ENCODE data around the gene PDE5A.

GRCh38 chr4:119532319-119532718, 96.3 kb downstream of the PDE5A start:
- no peak for TF ChIP-seq REST (IDR thresholded peaks at IDR 0.05; ENCODE audit: borderline replicate concordance)
- no peak for TF ChIP-seq EZH2 (IDR thresholded peaks at IDR 0.05; ENCODE audit: borderline replicate concordance, insufficient read depth, low read length, poor library complexity, severe bottlenecking)
- TF ChIP-seq CTCF (IDR thresholded peaks at IDR 0.05; ENCODE audit: poor library complexity, severe bottlenecking), result no peak
- no peak for TF ChIP-seq EP300 (conservative IDR thresholded peaks at IDR 0.05; ENCODE audit: poor library complexity, severe bottlenecking)
